HG03342 (cell line): ENCODE data around the gene REV3L.
"Not testable (repeated sequence)": the region's sequence is repeated elsewhere in the genome, so short reads cannot be mapped to it uniquely, and the experiment has no call there.

Experiments
- ATAC-seq: cut with Tn5 transposase; IDR thresholded peaks from one replicate; pipeline ENCODE4 v1.9.1; 2021; ENCODE audit warnings: mild to moderate bottlenecking, moderate library complexity; ENCODE audit not compliant: unreplicated experiment

Gene REV3L

DNA sequence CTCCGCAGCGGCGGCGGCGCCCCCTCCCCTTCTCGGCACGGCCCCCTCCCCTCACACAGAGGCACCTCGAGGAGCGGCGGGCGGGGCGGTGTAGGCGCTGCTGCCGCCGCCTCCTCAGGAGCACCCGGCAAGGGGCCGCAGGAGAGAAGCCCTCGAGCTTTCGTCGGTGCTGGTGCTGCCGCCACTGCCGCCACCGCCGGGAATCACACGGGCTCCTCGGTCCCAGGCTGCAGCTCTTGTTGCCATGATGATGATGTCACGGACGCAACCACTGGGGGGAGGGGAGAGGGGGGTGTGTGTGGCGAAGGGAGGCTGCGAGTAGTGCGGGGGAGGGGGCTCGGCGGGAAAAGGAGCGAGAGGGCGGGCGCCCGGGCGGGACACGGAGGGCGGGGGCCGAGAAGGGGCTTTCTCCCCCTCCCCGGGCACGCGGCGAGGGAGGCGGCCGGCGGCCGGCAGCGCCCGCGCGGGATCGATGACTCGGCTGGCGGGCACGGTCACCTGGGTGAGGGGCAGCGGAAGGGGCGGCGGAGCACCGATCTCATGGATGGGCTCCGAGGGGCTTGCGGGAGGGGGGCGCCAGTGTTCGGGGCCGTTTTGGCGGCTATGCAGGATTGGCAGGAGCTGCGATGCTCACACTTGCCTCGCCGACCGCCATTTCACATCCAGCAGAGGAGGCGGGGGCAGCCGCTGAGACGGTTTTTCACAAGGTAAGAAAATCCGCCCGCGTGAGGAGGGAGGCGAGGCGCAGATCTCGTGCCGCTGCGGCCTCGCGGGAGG lies at the start of gene REV3L:
REV3L (minus strand) TSS at position 260 of the 777 bp plus-strand sequence. CDS start 330 bp downstream, outside the sequence.
- peak; percentile 33 for ATAC-seq

GRCh38 chr6:111531185-111531584 lies 48.2 kb upstream of the REV3L start:
- no peak for ATAC-seq

DNA sequence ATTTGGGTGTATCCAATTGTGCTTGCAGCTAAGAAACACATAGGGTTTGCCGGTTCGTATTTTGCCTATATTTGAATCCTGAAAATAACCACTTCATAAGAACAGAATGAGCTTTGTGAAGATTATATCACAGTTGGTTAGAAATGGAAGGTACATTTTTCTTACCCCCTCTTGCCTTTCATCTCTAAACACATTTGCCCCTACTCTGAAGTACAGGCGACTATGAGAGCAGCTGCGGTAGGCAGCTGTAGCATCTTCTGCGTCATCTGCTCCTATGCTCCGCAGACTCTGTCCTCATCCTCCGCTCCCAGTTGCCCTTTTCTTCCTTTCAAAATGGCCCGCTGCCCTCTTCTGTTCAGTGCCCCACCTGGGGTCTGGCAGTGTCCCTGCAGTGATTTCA lies 47.6 kb upstream of the REV3L start:
- ATAC-seq, result no peak

GRCh38 chr6:111530218-111530617 lies 47.2 kb upstream of the REV3L start:
- ATAC-seq, result no peak

- no peak for ATAC-seq
Measured at GRCh38 chr6:111527367-111527766, 44.3 kb upstream of the REV3L start.

DNA sequence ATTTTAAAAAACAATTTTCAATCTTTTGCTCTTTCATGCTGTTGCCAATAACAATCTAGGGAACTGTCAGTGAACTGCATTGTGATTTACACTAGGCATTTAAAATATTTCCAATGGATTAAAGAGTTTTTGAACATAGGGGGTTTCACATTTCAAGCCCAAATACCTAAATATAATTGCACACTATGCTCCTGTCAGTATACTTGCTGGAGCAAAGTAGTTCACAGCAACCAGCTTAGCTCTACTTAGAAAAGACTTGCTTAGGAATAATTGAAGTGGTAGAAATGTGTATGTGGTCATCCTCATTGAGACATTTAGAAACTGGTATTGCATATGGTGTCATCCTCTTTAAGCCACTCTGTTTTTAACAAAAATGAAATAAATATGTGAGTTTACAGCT lies 41.7 kb upstream of the REV3L start:
- no peak for ATAC-seq

GRCh38 chr6:111524252-111524651 lies 41.2 kb upstream of the REV3L start:
- ATAC-seq, result no peak

DNA sequence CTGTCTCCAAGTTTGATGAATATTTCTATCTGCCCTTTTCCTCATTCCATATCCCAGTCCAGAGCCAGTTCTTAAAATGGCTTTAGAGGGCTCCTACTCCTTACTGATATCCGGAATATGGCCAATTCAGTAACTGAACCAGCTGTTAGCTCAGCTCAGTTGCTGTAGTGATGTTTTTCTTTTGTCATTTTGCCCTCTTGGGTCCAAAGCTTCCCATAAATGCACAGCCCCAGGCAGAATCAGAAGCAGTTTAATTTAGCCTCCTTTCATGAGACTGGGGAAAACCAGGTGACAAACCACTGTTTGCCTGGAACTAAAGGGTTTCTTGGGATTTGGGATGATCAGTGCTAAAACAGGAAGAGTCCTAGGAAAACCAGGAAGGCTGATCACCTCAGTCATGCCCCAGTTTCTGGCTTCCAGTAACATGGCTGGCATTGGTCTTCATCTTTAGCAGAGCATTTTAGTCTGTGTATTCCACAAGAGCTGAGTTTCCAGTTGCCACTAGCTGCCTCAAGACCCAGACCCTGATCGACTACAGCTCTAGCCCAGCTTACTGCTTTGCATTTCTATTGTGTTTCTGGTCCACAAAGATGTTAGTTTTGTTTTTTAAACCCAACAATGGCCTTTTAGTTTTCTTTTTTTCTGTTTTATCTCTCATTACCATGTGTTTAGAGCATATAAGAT lies 40.6 kb upstream of the REV3L start:
- no peak for ATAC-seq

DNA sequence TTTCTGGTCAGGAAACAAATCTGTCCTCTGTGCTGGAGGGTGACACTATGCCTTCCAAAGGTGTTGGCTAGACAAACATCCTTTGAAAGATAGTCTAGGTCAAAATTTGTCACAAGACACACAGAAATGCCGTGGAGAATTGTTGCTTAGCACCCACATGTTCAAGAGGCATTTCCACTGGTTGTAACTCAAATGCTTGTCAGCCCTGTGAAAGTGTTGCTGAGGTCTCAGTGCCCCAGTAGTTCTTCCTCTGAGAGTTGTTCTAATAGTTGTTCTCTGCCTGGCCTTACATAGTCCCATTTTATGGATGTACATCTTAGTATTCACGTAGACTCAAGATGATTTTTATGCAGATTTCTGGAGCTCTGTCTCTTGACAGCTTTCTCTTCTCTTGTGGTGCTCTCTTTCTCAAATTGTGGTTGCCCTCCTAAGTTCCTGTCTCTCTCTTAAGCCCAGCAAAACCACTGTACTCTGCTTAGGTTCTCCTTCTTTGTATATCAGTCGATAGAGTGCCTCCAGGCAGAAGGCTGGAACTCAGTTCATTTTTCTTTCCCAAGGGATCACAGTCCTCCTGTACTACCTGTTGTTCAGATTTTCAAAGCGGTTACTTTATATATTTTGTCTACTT lies 39.5 kb upstream of the REV3L start:
- ATAC-seq, result no peak

DNA sequence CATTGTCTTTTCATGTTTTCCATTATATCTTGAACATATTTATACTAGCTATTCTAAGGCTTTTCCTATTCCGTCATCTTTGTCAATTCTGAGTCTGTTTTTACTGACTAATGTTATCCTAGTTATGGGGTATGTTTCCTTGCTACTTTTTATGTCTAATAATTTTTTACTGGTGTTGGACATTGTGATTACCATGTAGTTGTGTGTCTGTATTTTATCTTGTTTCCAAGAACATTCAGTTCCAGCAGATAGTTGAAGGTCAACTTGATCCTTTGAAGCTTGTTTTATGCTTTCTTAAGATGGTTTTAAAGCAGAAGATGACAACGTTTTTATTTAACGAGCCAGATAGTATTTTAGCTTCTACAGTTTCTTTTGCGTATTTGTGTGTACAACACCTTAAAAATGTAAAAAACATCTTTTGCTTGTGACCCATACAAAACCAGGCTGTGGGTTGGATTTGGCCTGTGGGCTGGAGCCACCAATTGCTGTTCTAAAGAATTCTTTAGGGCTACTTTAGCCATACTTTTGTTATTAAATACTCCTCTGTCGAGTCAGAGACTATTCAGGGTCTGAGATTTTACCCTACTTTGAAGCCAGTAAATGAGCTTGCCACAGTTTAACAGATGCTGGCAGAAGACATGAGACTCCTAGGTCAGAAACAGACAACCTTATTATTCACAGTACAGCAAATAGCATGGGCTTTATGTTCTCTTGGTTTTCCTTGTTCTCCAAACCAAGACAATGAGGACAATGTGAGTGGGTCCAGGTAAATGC lies 38.7 kb upstream of the REV3L start:
- no peak for ATAC-seq

DNA sequence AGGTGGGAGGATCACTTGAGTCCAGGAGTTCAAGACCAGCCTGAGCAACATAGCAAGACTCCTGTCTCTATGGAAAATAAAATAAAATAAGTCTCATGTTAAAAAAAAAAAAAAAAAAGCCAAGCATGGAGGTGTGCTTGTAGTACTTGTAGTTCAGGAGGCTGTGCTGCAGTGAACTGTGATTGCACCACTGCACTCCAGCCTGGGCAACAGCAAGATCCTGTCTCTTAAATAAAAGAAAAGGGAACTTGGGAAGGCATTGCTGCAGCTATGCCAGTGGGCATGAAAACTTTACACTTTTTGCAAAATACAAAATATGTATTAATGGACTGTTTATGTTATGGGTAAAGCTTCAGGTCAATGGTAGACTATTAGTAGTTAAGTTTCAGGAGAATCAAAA lies 37.5 kb upstream of the REV3L start:
- ATAC-seq, result no peak

DNA sequence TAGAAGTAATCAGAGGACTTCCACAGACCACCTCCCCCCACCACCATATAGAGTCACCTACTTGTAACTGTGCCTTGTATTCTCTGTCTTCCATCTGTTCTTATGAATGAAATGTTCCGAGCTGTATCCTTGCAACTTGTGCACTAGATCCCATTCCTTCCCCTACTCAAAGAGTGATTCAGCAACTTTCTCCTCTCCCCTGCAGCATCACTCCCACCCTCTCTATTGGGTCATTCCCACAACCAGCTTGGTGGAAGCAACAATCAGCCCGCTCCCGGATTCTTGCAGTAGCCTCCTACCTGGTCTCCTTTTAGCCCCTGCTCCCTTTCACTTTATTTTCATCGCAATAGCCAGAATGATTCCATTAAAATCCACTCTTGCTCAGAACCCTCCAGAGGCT lies 34.9 kb upstream of the REV3L start:
- ATAC-seq, result no peak

- no peak for ATAC-seq
Measured at GRCh38 chr6:111515259-111515658, 32.2 kb upstream of the REV3L start.

DNA sequence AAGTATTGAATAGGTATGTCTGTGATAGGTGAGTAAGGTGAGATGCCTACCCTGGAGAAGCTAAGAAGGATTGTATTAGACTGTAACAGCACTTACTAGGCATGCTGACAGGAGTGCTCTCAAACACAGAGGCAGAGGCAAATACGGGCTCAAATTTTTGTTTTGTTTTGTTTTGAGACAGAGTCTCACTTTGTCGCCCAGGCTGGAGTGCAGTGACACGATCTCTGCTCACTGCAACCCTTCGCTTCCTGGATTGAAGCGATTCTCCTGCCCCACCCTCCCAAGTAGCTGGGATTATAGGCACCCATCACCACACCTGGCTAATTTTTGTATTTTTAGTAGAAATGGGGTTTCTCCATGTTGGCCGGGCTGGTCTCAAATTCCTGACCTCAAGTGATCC lies 31.5 kb upstream of the REV3L start:
- not testable (repeated sequence) for ATAC-seq

GRCh38 chr6:111507219-111507618 lies 24.2 kb upstream of the REV3L start:
- ATAC-seq, result not testable (repeated sequence)

- ATAC-seq, result not testable (repeated sequence)
Measured at GRCh38 chr6:111505498-111505897, 22.5 kb upstream of the REV3L start.

GRCh38 chr6:111503660-111504059 lies 20.6 kb upstream of the REV3L start:
- ATAC-seq, result no peak

- no peak for ATAC-seq
Measured at GRCh38 chr6:111503194-111503593, 20.2 kb upstream of the REV3L start.

- ATAC-seq, result no peak
Measured at GRCh38 chr6:111502154-111502553, 19.1 kb upstream of the REV3L start.

- no peak for ATAC-seq
Measured at GRCh38 chr6:111499269-111499793, 16.3 kb upstream of the REV3L start.
